SK-N-SH (cell line): ENCODE data around the gene MEN1. TPM values are rescaled to one million over a fixed set of nuclear protein-coding genes. Genes with fewer than 3 reads are reported as not detected.

Experiments used
- CTCF ChIA-PET: fragments of 300-600, 350-600 bp; formaldehyde crosslinking; extraction: SDS; loops from one replicate; lab custom pipeline; 2021; lab: Yijun Ruan, JAX
- POLR2A ChIA-PET: fragments of 350-600 bp; sonication (Branson Sonifier 250); formaldehyde crosslinking; extraction: SDS; loops from one replicate; lab custom pipeline; 2020; ENCODE audit warnings: antibody characterized with exemption, inconsistent platforms; lab: Yijun Ruan, JAX
- DNase-seq: peaks from one replicate; pipeline ENCODE4 v3.0.0; 2012
- H2AFZ ChIP-seq: fragments of 200-600 bp; sonication (generic); 2 replicates; pipeline ENCODE4 v1.8.1; 2016; ENCODE audit warnings: antibody characterized with exemption, mild to moderate bottlenecking, low read depth
- H3F3A ChIP-seq: fragments of 200-600 bp; sonication (generic); replicated peaks from 2 replicates; pipeline ENCODE3; 2016; ENCODE audit warnings: antibody characterized with exemption, mild to moderate bottlenecking; ENCODE audit not compliant: insufficient read depth
- H3K27ac ChIP-seq, 2 experiments: fragments of 200-500 bp in 1 of 2; fragments of 200-600 bp in 1 of 2; sonication (Bioruptor generic) in 1 of 2; sonication (generic), shearing (Covaris generic) in 1 of 2; 2 replicates each; pipeline versions ENCODE4 v1.5.1 to v1.6.1; 2014 to 2016; ENCODE audit warnings: low read depth in 2 of 2, inconsistent platforms in 1 of 2, low read length in 1 of 2, mild to moderate bottlenecking in 1 of 2, mixed read lengths in 1 of 2
- H3K27me3 ChIP-seq: fragments of 200-600 bp; sonication (generic), shearing (Covaris generic); 2 replicates; pipeline ENCODE4 v1.6.1; 2016; ENCODE audit warnings: mixed run types; ENCODE audit not compliant: insufficient read depth
- H3K36me3 ChIP-seq, 2 experiments: fragments of 200-500 bp in 1 of 2; fragments of 200-600 bp in 1 of 2; sonication (Bioruptor generic) in 1 of 2; sonication (generic) in 1 of 2; replicated peaks in 1 of 2; 2 replicates each; pipeline versions ENCODE3 to v1.5.1; 2014 to 2016; ENCODE audit warnings: low read length in 1 of 2, mild to moderate bottlenecking in 1 of 2; ENCODE audit not compliant: insufficient read depth in 2 of 2, control insufficient read depth in 1 of 2
- H3K4me1 ChIP-seq, 2 experiments: fragments of 200-500 bp in 1 of 2; fragments of 200-600 bp in 1 of 2; sonication (Bioruptor generic) in 1 of 2; sonication (generic), shearing (Covaris generic) in 1 of 2; 2 replicates each; pipeline versions ENCODE4 v1.5.1 to v1.6.1; 2014 to 2016; ENCODE audit warnings: low read depth in 1 of 2, low read length in 1 of 2, mixed run types in 1 of 2; ENCODE audit not compliant: insufficient read depth in 2 of 2, control insufficient read depth in 1 of 2
- H3K4me2 ChIP-seq: fragments of 200-600 bp; sonication (generic), shearing (Covaris generic); 2 replicates; pipeline ENCODE4 v1.6.1; 2017; ENCODE audit warnings: mixed run types
- H3K4me3 ChIP-seq, 2 experiments: fragments of 200-500 bp in 1 of 2; fragments of 200-600 bp in 1 of 2; sonication (Bioruptor generic) in 1 of 2; sonication (generic), shearing (Covaris generic) in 1 of 2; 2 replicates each; pipeline versions ENCODE4 v1.5.1 to v1.8.1; 2014 to 2016; ENCODE audit warnings: low read depth in 2 of 2, inconsistent platforms in 1 of 2, low read length in 1 of 2, mild to moderate bottlenecking in 1 of 2, mixed read lengths in 1 of 2, moderate library complexity in 1 of 2
- H3K79me2 ChIP-seq: fragments of 200-600 bp; sonication (generic); 2 replicates; pipeline ENCODE4 v1.8.1; 2017; ENCODE audit warnings: mild to moderate bottlenecking; ENCODE audit not compliant: insufficient read depth
- H3K9ac ChIP-seq: fragments of 200-600 bp; sonication (generic); 2 replicates; pipeline ENCODE4 v1.6.1; 2017; ENCODE audit warnings: mixed run types
- H3K9me2 ChIP-seq: fragments of 200-600 bp; sonication (generic); 2 replicates; pipeline ENCODE4 v1.6.1; 2017; ENCODE audit warnings: mixed run types
- H3K9me3 ChIP-seq: fragments of 200-600 bp; sonication (generic); 2 replicates; pipeline ENCODE4 v1.6.1; 2017; ENCODE audit warnings: mixed run types, mild to moderate bottlenecking, moderate library complexity
- H4K20me1 ChIP-seq: fragments of 200-600 bp; sonication (generic); 2 replicates; pipeline ENCODE4 v1.6.1; 2017; ENCODE audit warnings: mild to moderate bottlenecking, mixed run types; ENCODE audit not compliant: insufficient read depth
- ELF1 ChIP-seq: IDR thresholded peaks from 2 replicates; pipeline ENCODE4 v1.4.0; 2012
- EP300 ChIP-seq, 2 experiments: IDR thresholded peaks; 2 replicates each; pipeline versions ENCODE4 v1.4.0 to v1.6.1; 2012; ENCODE audit warnings: borderline replicate concordance in 1 of 2, low read depth in 1 of 2, low read length in 1 of 2
- FOXJ3 ChIP-seq: sonication (generic); formaldehyde crosslinking; IDR thresholded peaks from 2 replicates; pipeline ENCODE4 v1.5.1; 2020; ENCODE audit warnings: mild to moderate bottlenecking, missing genetic modification reagents
- GABPA ChIP-seq: IDR thresholded peaks from 2 replicates; pipeline ENCODE4 v1.4.0; 2012; ENCODE audit warnings: low read depth, mild to moderate bottlenecking
- GATA2 ChIP-seq: sonication (generic); formaldehyde crosslinking; IDR thresholded peaks from 2 replicates; pipeline ENCODE4 v1.5.0; 2020; ENCODE audit warnings: mild to moderate bottlenecking, missing genetic modification reagents
- JUND ChIP-seq: IDR thresholded peaks from 2 replicates; pipeline ENCODE4 v1.4.0; 2012
- MEF2A ChIP-seq: IDR thresholded peaks from 2 replicates; pipeline ENCODE4 v1.4.0; 2012; ENCODE audit warnings: low read depth, borderline replicate concordance
- NRF1 ChIP-seq: IDR thresholded peaks from 2 replicates; pipeline ENCODE4 v1.6.1; 2012; ENCODE audit warnings: low read depth, mild to moderate bottlenecking, low read length
- POLR2AphosphoS5 ChIP-seq: IDR thresholded peaks from 2 replicates; pipeline ENCODE4 v1.6.1; 2012; ENCODE audit warnings: low read depth, low read length
- RAD21 ChIP-seq: IDR thresholded peaks from 2 replicates; pipeline ENCODE4 v1.6.1; 2012; ENCODE audit warnings: mild to moderate bottlenecking, low read length
- RXRA ChIP-seq: IDR thresholded peaks from 2 replicates; pipeline ENCODE4 v1.4.0; 2012; ENCODE audit warnings: low read depth, mild to moderate bottlenecking, borderline replicate concordance
- SIN3A ChIP-seq: IDR thresholded peaks from 2 replicates; pipeline ENCODE4 v1.6.1; 2012; ENCODE audit warnings: low read depth, mild to moderate bottlenecking, low read length, moderate library complexity, borderline replicate concordance
- SMC3 ChIP-seq: IDR thresholded peaks from 2 replicates; pipeline ENCODE4 v1.6.1; 2012; ENCODE audit warnings: low read depth, low read length, improper control_type of control experiment
- TAF1 ChIP-seq: IDR thresholded peaks from 2 replicates; pipeline ENCODE4 v1.6.1; 2012; ENCODE audit warnings: low read depth, mild to moderate bottlenecking, low read length, moderate library complexity, borderline replicate concordance
- TEAD4 ChIP-seq: IDR thresholded peaks from 2 replicates; pipeline ENCODE4 v1.4.0; 2012; ENCODE audit warnings: mild to moderate bottlenecking, borderline replicate concordance; ENCODE audit not compliant: insufficient read depth
- WGBS: methylation state at CpG from one replicate; pipeline ENCODE4 v1.1.6; 2017; ENCODE audit warnings: low lambda C conversion rate; 5-methylcytosine and 5-hydroxymethylcytosine counted together
- polyA plus RNA-seq, 3 experiments: library from polyadenylated mRNA; depleted of rRNA; stranded (reverse); fragments of >200 nt; gene quantifications; 2 replicates each; pipeline ENCODE4 v1.2.3, GENCODE V29; 2012
- TF ChIP-seq, protein P1 (sequence below): fragments of 150-350 bp; IDR thresholded peaks from 2 replicates; pipeline ENCODE4 v1.6.1; 2017; ENCODE audit warnings: antibody characterized with exemption, low read length, low read depth, borderline replicate concordance
- TF ChIP-seq, protein P2 (sequence below): IDR thresholded peaks from 2 replicates; pipeline ENCODE4 v1.6.1; 2012; ENCODE audit warnings: mild to moderate bottlenecking, low read depth, low read length, moderate library complexity
- TF ChIP-seq, protein P3 (sequence below): IDR thresholded peaks from 2 replicates; pipeline ENCODE4 v1.4.0; 2012; ENCODE audit warnings: low read depth
- TF ChIP-seq, protein P4 (sequence below): fragments of 150-350 bp; IDR thresholded peaks from 2 replicates; pipeline ENCODE4 v1.6.1; 2016; ENCODE audit warnings: mild to moderate bottlenecking, low read depth, low read length

MEN1 gene
- polyA plus RNA-seq, 1 of the 3 experiments (the other 2 are of a cell fraction): 52.9 TPM

DNA sequence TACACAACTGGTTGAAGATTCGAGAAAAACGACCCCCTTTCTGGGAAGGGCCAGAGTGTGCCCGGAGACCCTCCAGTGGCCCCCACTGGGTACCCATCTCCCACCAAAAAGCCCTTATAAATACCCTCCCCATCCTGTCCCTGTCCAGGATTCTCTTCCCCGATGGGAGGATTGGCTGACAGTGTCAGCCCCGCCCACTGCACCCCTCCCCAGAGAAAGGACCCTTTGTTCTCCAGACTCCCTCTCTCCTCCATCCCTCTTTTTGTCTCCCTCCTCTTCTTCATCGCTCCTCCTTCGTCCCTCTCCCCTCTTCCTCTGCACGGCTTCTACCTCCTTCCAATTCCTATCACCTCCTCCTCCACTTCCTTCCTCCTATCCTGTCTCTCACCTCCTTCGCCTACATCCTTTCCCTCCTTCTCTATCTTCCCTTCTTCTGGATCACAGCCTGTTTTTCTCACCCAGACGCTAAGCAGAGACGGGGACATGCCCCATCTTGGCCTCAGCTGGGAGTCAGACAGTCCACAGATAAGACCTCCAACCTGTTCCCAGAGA, 13.3 kb upstream of the MEN1 start:
- H3K27ac ChIP-seq: no peak overlapping the region
- no peak overlapping the region for H2AFZ ChIP-seq
- no peaks in the 10 kb centered on the region for H3K79me2 ChIP-seq
- H3K27me3 ChIP-seq: no peaks in the 10 kb centered on the region; the same call in 1 of the 2 replicates
- 60% methylated on average over 11 of the region's 11 CpGs for WGBS
- no peak for DNase-seq
- H3K36me3 ChIP-seq: no peaks in the 10 kb centered on the region
- H3F3A ChIP-seq: no peaks in the 10 kb centered on the region
- ChIA-PET CTCF (interaction anchor here (1.0 to 2.4 kb wide), 2 partner anchors 20 to 190 kb away, joined by 5 to 11 read pairs; partner anchors contain the start of genes ARL2 and CDC42BPG), POLR2A (no interaction called here)
- no peaks in the 10 kb centered on the region for H3K9me3 ChIP-seq
- H3K4me2 ChIP-seq: no peak overlapping the region
- no peak overlapping the region for H3K4me3 ChIP-seq
- H3K4me1 ChIP-seq: no peaks in the 10 kb centered on the region
- TF ChIP-seq NRF1: no peak
- TF ChIP-seq TAF1: no peak
- TF ChIP-seq, protein P1, sequence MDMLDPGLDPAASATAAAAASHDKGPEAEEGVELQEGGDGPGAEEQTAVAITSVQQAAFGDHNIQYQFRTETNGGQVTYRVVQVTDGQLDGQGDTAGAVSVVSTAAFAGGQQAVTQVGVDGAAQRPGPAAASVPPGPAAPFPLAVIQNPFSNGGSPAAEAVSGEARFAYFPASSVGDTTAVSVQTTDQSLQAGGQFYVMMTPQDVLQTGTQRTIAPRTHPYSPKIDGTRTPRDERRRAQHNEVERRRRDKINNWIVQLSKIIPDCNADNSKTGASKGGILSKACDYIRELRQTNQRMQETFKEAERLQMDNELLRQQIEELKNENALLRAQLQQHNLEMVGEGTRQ: no peak
- no peaks in the 10 kb centered on the region for H3K9me2 ChIP-seq
- H3K9ac ChIP-seq: no peak overlapping the region
- no peaks in the 10 kb centered on the region for H4K20me1 ChIP-seq

DNA sequence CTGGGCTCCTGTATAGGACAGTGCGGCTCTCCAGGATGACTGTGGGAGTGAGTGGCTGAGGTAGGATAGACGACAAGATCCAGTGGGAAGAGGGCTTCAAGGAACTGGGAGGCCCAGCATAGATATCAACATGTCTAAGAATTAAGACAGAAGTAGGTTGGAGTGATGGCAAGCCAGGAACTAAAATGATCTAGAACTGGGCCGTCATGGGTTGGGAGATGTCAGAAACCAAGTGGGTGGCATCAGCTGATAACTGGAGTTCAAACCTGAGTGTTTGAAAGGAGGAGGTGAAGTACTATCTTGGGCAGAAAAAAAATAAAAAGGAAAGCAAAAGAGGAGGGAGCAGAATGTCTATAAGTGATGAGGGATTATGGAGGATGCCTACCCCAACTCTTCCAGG, 7.1 kb upstream of the MEN1 start:
- POLR2A ChIA-PET: no interaction called here
- CTCF ChIA-PET: interaction anchor here (1.7 kb wide), 1 partner anchor 71 kb away, joined by 7 read pairs; no protein-coding TSS in a partner anchor
- Histone ChIP-seq H3K9me3 (no peaks in the 10 kb centered on the region), H3K4me3 (no peak overlapping the region), H4K20me1 (no peaks in the 10 kb centered on the region), H3K79me2 (no peaks in the 10 kb centered on the region), H3K9me2 (no peaks in the 10 kb centered on the region), H3K36me3 (no peaks in the 10 kb centered on the region), H2AFZ (no peak overlapping the region), H3K4me1 (no peaks in the 10 kb centered on the region), H3K4me2 (no peak overlapping the region), H3K27me3 (no peaks in the 10 kb centered on the region), H3K27ac (no peak overlapping the region), H3F3A (no peaks in the 10 kb centered on the region), H3K9ac (no peak overlapping the region)
- TF ChIP-seq, protein P1: no peak
- TF ChIP-seq RXRA (no peak), ELF1 (no peak), SMC3 (no peak), EP300 (IDR thresholded peaks at IDR 0.05; ENCODE audit: borderline replicate concordance in 1 of 2, low read depth in 1 of 2, low read length in 1 of 2) (no peak), GATA2 (CRISPR knock-in tag) (no peak), TEAD4 (no peak), FOXJ3 (CRISPR knock-in tag) (no peak), POLR2AphosphoS5 (no peak), SIN3A (no peak), JUND (no peak), RAD21 (no peak), GABPA (no peak), MEF2A (no peak), NRF1 (no peak)
- TF ChIP-seq, protein P2, sequence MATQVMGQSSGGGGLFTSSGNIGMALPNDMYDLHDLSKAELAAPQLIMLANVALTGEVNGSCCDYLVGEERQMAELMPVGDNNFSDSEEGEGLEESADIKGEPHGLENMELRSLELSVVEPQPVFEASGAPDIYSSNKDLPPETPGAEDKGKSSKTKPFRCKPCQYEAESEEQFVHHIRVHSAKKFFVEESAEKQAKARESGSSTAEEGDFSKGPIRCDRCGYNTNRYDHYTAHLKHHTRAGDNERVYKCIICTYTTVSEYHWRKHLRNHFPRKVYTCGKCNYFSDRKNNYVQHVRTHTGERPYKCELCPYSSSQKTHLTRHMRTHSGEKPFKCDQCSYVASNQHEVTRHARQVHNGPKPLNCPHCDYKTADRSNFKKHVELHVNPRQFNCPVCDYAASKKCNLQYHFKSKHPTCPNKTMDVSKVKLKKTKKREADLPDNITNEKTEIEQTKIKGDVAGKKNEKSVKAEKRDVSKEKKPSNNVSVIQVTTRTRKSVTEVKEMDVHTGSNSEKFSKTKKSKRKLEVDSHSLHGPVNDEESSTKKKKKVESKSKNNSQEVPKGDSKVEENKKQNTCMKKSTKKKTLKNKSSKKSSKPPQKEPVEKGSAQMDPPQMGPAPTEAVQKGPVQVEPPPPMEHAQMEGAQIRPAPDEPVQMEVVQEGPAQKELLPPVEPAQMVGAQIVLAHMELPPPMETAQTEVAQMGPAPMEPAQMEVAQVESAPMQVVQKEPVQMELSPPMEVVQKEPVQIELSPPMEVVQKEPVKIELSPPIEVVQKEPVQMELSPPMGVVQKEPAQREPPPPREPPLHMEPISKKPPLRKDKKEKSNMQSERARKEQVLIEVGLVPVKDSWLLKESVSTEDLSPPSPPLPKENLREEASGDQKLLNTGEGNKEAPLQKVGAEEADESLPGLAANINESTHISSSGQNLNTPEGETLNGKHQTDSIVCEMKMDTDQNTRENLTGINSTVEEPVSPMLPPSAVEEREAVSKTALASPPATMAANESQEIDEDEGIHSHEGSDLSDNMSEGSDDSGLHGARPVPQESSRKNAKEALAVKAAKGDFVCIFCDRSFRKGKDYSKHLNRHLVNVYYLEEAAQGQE: no peak
- TF ChIP-seq, protein P3, sequence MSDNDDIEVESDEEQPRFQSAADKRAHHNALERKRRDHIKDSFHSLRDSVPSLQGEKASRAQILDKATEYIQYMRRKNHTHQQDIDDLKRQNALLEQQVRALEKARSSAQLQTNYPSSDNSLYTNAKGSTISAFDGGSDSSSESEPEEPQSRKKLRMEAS: no peak
- TF ChIP-seq, protein P4, sequence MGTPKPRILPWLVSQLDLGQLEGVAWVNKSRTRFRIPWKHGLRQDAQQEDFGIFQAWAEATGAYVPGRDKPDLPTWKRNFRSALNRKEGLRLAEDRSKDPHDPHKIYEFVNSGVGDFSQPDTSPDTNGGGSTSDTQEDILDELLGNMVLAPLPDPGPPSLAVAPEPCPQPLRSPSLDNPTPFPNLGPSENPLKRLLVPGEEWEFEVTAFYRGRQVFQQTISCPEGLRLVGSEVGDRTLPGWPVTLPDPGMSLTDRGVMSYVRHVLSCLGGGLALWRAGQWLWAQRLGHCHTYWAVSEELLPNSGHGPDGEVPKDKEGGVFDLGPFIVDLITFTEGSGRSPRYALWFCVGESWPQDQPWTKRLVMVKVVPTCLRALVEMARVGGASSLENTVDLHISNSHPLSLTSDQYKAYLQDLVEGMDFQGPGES: no peak
- DNase-seq: no peak
- WGBS: 67% methylated on average over 3 of the region's 3 CpGs
